Measurements from ENCODE around the gene CUL3.

The CUL3 gene

DNA sequence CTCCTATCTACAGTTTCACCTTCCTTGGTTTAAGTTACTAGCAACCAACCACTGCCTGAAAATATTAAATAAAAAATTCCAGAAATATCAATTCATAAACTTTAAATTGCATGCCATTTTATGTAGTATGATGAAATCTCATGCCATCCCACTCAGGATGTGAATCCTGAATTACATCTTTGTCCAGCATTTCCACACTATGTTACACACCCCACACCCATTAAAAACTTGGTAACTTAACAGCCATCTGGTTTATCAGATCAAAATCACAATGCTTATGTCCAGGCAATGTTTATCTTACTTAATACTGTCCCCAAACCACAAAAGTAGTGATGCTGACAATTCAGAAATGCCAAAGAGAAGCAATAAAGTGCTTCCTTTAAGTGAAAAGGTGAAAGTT, 21.6 kb downstream of the CUL3 start:
- TF ChIP-seq SIN3A (IDR thresholded peaks at IDR 0.05; ENCODE audit: borderline replicate concordance, insufficient read depth, low read length), result no peak
- TF ChIP-seq FOXP2 (optimal IDR thresholded peaks at IDR 0.05; ENCODE audit: borderline replicate concordance, extremely low read depth, extremely low read length, insufficient read depth), result no peak
- TF ChIP-seq POLR2AphosphoS5 (IDR thresholded peaks at IDR 0.05; ENCODE audit: low read depth, low read length), result no peak
- TF ChIP-seq TAF1 (IDR thresholded peaks at IDR 0.05; ENCODE audit: borderline replicate concordance, insufficient read depth, low read length), result no peak
- TF ChIP-seq, protein P1, sequence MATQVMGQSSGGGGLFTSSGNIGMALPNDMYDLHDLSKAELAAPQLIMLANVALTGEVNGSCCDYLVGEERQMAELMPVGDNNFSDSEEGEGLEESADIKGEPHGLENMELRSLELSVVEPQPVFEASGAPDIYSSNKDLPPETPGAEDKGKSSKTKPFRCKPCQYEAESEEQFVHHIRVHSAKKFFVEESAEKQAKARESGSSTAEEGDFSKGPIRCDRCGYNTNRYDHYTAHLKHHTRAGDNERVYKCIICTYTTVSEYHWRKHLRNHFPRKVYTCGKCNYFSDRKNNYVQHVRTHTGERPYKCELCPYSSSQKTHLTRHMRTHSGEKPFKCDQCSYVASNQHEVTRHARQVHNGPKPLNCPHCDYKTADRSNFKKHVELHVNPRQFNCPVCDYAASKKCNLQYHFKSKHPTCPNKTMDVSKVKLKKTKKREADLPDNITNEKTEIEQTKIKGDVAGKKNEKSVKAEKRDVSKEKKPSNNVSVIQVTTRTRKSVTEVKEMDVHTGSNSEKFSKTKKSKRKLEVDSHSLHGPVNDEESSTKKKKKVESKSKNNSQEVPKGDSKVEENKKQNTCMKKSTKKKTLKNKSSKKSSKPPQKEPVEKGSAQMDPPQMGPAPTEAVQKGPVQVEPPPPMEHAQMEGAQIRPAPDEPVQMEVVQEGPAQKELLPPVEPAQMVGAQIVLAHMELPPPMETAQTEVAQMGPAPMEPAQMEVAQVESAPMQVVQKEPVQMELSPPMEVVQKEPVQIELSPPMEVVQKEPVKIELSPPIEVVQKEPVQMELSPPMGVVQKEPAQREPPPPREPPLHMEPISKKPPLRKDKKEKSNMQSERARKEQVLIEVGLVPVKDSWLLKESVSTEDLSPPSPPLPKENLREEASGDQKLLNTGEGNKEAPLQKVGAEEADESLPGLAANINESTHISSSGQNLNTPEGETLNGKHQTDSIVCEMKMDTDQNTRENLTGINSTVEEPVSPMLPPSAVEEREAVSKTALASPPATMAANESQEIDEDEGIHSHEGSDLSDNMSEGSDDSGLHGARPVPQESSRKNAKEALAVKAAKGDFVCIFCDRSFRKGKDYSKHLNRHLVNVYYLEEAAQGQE (IDR thresholded peaks at IDR 0.05; ENCODE audit: insufficient read depth in 1 of 2, low read depth in 2 of 2, low read length in 2 of 2), result no peak

DNA sequence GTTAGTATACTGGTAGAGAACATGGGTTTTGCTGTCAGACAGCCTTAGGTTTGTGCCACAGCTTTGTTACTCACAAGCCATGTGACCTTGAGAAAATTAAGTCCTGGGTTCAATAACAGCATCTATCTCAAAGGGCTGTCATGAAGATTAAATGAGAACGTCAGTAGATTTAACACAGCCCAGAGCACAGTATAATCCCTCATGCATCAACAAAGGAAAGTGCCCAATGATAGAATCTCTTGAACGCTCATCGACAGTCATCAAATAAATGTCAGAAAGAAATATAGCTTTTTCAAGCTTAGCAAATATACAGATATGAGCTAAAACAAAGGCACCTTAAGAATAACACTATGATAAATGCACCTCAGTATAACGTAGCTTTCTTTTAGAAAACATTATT, 22.3 kb downstream of the CUL3 start:
- TF ChIP-seq, protein P1 (IDR thresholded peaks at IDR 0.05; ENCODE audit: insufficient read depth in 1 of 2, low read depth in 2 of 2, low read length in 2 of 2), result no peak
- TF ChIP-seq TAF1 (IDR thresholded peaks at IDR 0.05; ENCODE audit: borderline replicate concordance, insufficient read depth, low read length) (no peak), FOXP2 (optimal IDR thresholded peaks at IDR 0.05; ENCODE audit: borderline replicate concordance, extremely low read depth, extremely low read length, insufficient read depth) (no peak), POLR2AphosphoS5 (IDR thresholded peaks at IDR 0.05; ENCODE audit: low read depth, low read length) (no peak), SIN3A (IDR thresholded peaks at IDR 0.05; ENCODE audit: borderline replicate concordance, insufficient read depth, low read length) (no peak)

DNA sequence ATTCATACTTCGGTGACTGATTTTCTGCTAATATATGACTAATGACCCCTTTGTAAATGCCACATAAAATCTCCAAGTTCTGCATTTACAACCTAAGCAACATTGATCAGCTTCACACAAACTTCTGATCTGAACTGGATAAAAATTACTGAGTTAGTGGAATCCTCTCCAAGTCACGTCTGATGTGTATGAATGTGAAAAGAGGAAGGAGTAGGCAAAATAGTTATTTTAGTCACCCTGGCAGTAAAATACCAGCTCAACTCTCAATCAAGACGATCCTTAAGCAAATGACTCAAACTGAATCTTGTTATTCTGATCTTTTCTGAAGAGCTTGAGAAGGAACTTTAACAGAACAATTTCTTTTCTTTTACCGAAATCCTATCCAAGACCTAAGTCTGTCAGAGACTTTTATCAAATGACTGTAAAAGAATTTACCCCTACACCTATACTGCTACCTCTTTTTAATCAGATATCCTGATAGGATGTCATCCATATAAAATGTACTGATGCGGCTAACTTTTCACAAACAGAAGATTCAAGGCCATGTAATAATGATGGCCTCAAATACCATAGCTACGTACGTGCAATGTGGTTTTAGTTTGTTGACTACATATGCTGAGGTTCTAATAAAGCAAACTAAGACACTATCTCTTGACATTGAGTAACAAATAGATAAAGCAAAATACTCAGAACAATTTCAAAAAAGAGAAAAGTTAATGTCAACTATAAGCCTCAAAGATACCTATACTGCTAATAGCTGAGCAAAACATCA, 23.7 kb downstream of the CUL3 start:
- TF ChIP-seq FOXP2 (optimal IDR thresholded peaks at IDR 0.05; ENCODE audit: borderline replicate concordance, extremely low read depth, extremely low read length, insufficient read depth) (no peak), POLR2AphosphoS5 (IDR thresholded peaks at IDR 0.05; ENCODE audit: low read depth, low read length) (no peak), TAF1 (IDR thresholded peaks at IDR 0.05; ENCODE audit: borderline replicate concordance, insufficient read depth, low read length) (no peak), SIN3A (IDR thresholded peaks at IDR 0.05; ENCODE audit: borderline replicate concordance, insufficient read depth, low read length) (no peak)
- TF ChIP-seq, protein P1 (IDR thresholded peaks at IDR 0.05; ENCODE audit: insufficient read depth in 1 of 2, low read depth in 2 of 2, low read length in 2 of 2), result no peak

DNA sequence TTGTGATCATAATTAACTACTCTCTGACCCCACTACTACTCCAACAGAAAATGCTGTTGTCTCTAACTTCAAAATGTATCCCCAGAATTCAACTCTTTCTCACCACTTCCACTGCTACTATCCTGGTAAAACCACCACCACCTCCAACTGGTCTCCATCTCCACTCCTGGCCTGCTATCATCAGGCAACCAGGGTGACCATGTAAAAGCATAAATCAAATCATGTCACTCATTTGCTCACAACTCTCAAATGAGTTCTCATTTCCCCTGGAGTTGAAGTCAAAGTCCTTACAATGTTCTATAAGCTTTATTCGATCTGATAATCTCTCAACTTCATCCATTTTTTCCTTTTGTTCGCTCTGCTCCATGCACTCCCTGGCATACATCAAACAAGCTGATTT, 24.6 kb downstream of the CUL3 start:
- TF ChIP-seq TAF1 (IDR thresholded peaks at IDR 0.05; ENCODE audit: borderline replicate concordance, insufficient read depth, low read length) (no peak), POLR2AphosphoS5 (IDR thresholded peaks at IDR 0.05; ENCODE audit: low read depth, low read length) (no peak), SIN3A (IDR thresholded peaks at IDR 0.05; ENCODE audit: borderline replicate concordance, insufficient read depth, low read length) (no peak), FOXP2 (optimal IDR thresholded peaks at IDR 0.05; ENCODE audit: borderline replicate concordance, extremely low read depth, extremely low read length, insufficient read depth) (no peak)
- TF ChIP-seq, protein P1 (IDR thresholded peaks at IDR 0.05; ENCODE audit: insufficient read depth in 1 of 2, low read depth in 2 of 2, low read length in 2 of 2), result no peak
